HG03442 (cell line): Measurements from ENCODE around the gene SEPTIN3.
A peak's percentile ranks its signal among the peaks of the same experiment; 100 is the strongest.
"Not testable (repeated sequence)": the region's sequence is repeated elsewhere in the genome, so short reads cannot be mapped to it uniquely, and the experiment has no call there.

Experiments used
- ATAC-seq: cut with Tn5 transposase; IDR thresholded peaks from one replicate; pipeline ENCODE4 v1.9.1; 2021; ENCODE audit warnings: mild to moderate bottlenecking, moderate library complexity; ENCODE audit not compliant: unreplicated experiment

SEPTIN3 gene

GRCh38 chr22:41939981-41940831 lies 29.0 kb upstream of the SEPTIN3 start:
- ATAC-seq: peak; percentile 48

- ATAC-seq: peak; percentile 27
Measured at GRCh38 chr22:41940832-41941765, 28.1 kb upstream of the SEPTIN3 start.

- ATAC-seq: no peak
Measured at GRCh38 chr22:41943661-41944209, 25.5 kb upstream of the SEPTIN3 start.

GRCh38 chr22:41946629-41947423 lies 22.4 kb upstream of the SEPTIN3 start, which contains the start of gene CENPM:
TSS of gene CENPM (minus strand) at chr22:41947152. CDS start at chr22:41947076, 76 bp downstream.
- ATAC-seq: peak; percentile 75

- no peak for ATAC-seq
Measured at GRCh38 chr22:41947424-41948080, 21.7 kb upstream of the SEPTIN3 start.

GRCh38 chr22:41948142-41948541 lies 21.1 kb upstream of the SEPTIN3 start:
- ATAC-seq: no peak

GRCh38 chr22:41948928-41949296 lies 20.3 kb upstream of the SEPTIN3 start:
- ATAC-seq: not testable (repeated sequence)

GRCh38 chr22:41949297-41949965 lies 19.8 kb upstream of the SEPTIN3 start:
- no peak for ATAC-seq

- ATAC-seq: no peak
Measured at GRCh38 chr22:41951898-41952474, 17.3 kb upstream of the SEPTIN3 start, which contains the start of gene SMIM45. TSS of gene SMIM45 (plus strand) at chr22:41952150.

- no peak for ATAC-seq
Measured at GRCh38 chr22:41952713-41953112, 16.5 kb upstream of the SEPTIN3 start.

- ATAC-seq: no peak
Measured at GRCh38 chr22:41957941-41958556, 11.2 kb upstream of the SEPTIN3 start.

GRCh38 chr22:41963453-41964111 lies 5.7 kb upstream of the SEPTIN3 start:
- no peak for ATAC-seq

GRCh38 chr22:41964112-41964491 lies 5.1 kb upstream of the SEPTIN3 start:
- no peak for ATAC-seq

- ATAC-seq: no peak
Measured at GRCh38 chr22:41966225-41966606, 3.0 kb upstream of the SEPTIN3 start.

GRCh38 chr22:41966607-41967240 lies 2.5 kb upstream of the SEPTIN3 start:
- no peak for ATAC-seq

GRCh38 chr22:41968601-41969000 lies 642 bp upstream of the SEPTIN3 start:
- no peak for ATAC-seq

GRCh38 chr22:41970601-41971000 lies 1.4 kb downstream of the SEPTIN3 start:
- no peak for ATAC-seq

GRCh38 chr22:41971431-41971830 lies 2.2 kb downstream of the SEPTIN3 start:
- ATAC-seq: no peak
